Activated T-cell treated with anti-CD3 and anti-CD28 coated beads for 4 hours (primary cell): ENCODE measurements around the gene MESD.

Experiments
- DNase-seq: peaks from one replicate; pipeline ENCODE4 v3.0.0-alpha.2; 2020

Gene MESD

DNA sequence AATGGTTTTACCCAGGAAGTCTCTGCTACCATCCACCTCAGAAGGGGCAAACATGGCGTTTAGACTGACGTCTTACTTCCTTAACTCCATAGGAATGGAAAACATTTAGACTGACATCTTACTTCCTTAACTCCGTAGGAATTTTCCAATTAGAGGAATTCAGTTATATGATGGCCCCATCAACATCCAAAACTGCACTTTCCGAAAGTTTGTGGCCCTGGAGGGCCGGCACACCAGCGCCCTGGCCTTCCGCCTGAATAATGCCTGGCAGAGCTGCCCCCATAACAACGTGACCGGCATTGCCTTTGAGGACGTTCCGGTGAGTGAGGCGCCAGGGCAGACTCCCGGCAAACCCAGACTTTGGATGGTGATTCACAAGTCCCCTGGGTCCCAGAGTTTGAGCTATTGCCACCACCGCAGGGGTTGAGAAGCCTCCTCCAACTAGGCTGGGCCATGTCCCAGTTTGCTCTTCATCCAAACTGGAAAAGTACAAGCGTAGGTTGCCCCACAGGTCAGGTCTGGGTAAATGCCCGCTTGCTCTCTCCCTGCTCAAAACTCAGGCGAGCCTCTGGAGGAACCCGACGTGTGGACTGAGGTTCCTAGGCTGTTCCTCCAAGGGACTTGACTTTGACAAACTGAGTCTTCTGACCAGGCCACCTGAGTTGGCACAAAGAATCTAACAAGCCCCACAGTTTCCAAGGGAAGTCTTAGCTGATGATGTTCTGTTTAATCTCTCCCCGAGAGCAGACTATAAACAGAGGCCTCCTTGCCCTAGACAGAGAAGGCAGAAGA is 57.7 kb downstream of the MESD start:
- no peak for DNase-seq

DNA sequence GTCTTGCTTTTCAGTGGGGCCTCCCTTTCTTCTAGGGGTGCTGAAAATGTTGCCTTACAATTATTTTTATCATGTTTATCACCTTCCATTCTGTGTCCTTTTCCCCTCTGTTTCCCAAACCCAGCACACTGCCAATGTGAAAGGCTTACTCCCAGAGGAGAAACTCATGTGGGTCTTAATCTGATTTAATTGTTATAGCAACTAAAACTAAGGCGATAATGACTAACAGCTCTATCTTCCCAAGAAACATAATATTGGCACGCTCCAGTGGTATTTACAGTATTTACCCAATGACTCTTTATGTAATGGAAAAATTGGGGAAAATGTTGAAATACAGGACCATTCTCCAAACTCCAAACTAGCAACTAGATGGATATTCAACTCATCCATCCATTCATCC is 58.4 kb downstream of the MESD start:
- DNase-seq = no peak

DNA sequence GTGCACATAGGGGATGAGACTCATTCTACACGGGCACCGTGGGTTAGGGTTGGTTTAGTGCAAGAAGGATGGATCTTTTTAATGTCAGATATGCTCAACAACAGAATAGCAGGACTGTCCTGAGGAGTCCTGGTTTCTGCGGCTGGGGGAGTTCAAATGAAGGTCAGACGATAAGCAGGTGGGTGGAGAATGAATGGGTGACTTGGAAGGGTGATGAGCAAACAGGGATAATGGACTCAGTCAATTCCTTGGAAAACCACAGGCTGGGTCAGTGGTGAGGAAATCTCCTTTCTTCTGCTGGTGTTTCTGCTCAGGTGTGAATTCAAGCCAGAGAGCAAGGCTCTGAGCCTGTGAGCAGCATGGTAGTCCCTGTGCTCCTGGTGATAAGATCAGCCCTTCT is 59.9 kb downstream of the MESD start:
- DNase-seq = no peak

DNA sequence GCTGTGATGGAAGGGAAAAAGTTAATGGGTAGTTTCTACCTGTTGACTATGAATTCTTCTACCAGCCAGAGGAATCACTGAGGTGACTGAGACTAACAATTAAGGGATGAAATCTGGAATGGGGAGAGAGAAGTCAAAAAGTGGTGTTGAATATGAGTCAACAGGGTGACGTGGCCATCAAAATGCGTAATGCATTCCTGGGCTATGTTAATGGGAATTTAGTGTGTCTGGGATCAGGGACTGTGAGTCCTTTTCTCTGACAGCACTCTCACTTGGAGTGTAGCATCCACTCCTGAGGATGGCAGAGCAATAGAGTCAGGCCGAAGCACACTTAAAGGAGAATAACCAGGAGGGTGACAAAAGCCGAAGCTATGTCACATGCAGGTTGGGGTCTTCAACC is 60.4 kb downstream of the MESD start:
- DNase-seq = no peak

DNA sequence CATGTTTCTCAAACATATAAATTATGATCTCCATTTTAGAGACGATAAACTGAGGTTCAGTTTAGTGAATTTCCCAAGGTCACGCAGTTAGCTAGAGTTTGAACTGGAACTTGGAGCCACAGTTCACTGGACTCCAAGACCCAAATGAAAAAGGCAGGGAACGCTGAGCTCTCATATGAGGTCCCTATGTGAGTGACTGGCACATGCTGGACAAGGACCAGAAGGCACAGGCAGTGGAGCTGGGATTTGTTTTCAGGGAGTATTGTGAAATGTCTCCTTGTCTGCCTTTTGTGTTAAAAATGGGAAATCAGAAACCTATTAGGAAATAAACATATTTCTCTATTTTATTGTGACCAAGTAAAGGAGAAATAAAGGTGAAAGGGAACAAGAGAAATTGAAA is 63.5 kb downstream of the MESD start:
- DNase-seq = no peak

DNA sequence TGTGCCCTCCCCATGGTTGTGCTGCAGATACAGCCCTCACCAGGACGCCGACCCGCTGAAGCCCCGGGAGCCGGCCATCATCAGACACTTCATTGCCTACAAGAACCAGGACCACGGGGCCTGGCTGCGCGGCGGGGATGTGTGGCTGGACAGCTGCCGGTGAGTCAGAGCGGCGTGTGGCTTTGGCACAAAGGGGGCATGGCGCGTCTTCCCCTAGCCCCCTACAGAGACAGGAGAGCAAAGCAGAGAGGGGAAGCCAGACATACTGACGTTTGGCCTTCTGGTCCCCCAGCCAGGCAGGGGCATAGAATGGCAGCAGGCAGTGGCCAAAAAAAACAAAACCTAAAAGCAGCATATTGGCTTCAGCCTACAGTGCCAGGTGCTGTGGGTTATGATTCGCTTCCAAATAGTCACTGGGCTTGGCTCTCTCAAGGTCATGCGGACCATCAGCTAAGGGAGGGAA is 64.0 kb downstream of the MESD start:
- DNase-seq = no peak

DNA sequence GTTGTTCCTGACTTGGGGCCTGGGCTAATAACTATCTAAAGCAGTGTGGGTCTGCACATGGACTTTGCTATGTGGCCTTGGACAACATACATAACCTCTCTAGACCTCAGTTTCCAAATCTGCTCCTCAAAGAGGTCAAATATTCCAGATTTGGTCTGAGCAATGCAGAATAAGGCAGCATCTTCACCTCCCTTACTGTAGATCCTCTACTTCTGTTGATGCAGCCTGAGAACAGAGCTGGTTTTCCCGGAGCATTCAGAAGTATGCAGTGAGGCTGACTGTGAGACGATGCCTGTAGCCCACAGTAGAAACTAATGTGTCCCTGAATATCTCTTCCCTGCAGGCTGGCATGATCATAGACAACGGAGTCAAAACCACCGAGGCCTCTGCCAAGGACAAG is 65.3 kb downstream of the MESD start:
- no peak for DNase-seq

DNA sequence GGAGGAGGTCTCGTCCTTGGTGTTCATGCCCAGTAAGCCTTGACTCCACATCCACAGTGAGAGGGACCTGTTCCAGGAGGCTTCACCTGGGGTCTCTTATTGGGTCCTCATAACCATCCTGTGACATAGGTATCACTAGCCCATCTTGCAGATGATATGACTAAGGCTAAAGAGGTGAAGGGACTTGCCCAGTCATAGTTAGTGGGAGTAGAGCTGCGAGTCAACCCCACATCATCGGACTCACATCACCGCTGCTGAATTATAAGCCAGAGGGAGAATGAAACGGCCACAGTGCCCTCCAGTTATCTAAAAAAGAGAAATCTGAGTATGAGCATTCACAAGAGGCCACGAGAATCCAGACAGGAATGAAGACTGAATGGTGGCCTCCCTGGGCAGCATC is 66.0 kb downstream of the MESD start:
- DNase-seq = no peak

DNA sequence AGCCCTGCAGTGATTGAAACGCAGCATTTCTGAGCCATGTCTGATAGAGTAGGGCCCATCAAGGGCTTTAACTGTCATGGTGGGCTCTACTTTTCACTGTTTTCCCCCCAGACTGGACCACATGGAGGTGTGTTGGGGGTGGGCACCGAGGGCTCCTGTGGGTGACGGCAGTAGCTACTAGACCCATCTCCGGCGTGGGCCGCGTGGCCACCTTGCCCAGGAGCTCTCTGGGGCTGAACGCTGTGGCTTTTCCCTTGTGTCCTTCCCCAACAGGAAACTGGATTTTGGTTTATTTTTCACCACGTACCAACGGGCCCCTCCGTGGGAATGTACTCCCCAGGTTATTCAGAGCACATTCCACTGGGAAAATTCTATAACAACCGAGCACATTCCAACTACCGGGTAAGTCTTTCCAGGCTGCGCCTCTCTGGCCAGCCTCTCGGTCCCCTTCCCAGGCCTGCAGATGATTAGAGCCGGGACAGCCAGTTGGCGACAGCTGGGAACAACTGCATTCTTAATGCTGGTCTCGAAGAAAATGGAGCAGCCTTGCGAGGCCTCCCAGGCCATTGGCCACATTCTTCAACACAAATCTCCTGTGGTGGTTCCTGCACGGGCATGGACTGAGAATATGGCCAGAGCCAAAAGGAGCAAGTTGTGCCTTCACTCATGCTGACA is 67.7 kb downstream of the MESD start:
- DNase-seq = no peak

DNA sequence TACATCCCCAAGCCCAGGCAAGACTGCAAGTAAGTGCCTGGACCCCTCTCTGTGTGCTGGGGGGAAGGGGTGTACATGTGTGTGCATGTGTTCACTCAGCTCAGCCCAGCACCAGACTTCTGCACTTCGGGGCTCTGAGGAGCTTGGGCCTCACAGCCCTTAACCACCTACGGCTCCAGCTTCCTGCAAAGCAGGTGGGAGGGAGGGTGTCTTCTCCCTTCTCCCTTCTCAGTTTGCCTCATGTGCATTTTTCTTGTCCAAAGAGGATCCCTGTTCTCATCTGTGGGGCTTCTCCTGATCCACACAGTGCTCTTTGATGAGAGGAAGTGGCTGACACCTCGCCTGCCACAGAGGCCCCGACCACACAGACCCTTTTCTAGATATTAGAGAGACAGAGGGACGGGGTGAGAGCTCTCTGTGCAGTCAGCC is 69.3 kb downstream of the MESD start:
- DNase-seq = no peak

DNA sequence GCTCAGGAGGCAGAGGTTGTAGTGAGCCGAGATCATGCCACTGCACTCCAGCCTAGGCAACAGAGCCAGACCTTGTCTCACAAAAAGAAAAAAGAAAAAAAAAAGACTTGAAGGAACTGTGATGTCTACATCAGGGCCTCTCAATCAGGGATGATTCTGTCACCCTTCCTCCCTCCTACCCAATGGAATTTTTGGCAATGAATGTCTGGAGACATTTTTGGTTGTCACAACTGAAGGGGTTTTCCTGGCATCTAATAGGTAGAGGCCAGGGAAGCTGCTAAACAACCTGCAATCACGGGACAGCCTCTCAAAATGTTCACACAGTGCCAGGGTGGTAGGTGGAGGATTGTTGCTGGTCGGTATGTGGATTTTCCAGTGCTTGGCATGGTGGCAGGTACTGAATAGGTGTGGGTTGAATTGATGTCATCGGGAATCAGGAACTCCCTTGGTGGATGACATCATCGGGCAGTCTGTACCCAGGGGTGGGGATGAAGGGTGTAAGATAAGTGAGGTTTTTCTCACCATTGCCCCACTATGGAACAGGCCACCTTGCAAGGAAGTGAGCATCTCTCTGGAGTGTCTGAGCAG is 71.3 kb downstream of the MESD start:
- no peak for DNase-seq

DNA sequence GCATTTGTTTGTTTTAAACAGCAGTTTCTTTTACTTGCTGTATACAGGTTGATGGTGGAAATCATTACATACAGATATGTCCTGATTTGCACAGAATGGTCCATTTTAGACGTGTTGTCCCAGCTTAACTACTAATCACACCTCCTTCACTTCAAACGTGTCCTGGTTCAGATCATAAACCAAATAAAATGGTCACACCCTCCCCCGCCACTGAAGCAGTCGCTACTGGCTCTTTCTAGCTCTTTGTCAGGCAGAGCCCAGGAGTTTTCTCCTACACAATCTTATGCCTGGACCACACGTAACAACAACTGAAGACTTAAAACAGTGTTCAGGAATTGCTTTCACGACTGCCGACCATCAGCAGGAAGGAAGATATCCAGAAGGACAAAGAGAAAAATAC is 73.6 kb downstream of the MESD start:
- no peak for DNase-seq

DNA sequence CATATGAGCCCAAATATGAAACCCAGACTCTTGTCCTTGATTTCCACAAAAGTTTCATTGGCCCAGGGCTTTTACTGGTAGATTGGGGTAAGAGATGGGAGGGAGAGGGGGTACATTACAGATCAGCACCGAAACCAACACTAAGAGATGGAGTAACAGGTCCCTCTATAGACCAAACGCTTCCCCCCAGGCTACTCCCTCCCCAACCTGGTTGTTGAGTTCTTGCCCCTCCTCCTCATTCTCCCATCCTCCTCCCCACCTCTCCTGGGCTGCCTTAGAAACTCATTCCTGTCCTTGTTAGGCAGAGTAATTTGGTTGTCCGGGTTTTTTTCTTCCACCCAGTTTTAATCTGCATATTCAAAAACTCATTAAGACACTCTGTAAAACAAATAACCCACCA is 74.1 kb downstream of the MESD start:
- no peak for DNase-seq

DNA sequence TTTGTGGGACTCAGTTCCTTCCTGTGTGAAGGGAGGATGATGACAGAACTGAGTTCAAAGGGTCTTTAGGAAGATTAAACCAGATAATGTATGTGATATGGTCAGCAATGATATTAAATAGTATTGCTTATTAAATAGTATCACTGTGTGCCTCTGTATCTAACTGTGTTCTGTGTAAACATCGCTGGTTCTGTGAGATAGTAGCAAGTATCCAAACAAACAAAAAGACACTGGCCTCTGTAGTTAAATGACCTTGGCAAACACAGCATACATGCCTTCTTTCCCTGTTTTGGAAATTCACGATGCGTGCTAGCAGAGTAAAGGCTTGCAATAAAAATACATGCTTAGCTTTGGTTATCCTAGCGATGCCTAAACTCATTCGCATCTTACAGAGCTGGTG is 76.1 kb downstream of the MESD start:
- DNase-seq = no peak

DNA sequence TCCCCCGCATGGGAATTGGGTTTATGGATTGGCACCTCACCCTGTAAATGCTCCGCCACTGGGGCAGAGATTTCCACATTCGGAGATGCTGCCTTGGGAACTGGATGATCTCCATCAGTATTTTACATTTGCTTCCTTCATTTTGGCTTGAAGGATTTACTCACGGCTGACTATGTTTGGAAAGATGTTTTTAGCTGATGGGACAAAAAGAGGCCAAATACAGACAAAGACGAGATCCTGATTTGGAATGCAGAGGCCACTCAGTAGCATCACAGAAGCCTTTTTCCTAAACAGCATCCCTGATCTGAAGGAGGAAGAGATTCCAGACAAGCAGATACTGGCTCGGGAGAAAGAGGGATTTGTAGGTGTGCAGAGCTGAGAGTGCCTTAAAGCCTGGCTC is 76.9 kb downstream of the MESD start:
- no peak for DNase-seq

DNA sequence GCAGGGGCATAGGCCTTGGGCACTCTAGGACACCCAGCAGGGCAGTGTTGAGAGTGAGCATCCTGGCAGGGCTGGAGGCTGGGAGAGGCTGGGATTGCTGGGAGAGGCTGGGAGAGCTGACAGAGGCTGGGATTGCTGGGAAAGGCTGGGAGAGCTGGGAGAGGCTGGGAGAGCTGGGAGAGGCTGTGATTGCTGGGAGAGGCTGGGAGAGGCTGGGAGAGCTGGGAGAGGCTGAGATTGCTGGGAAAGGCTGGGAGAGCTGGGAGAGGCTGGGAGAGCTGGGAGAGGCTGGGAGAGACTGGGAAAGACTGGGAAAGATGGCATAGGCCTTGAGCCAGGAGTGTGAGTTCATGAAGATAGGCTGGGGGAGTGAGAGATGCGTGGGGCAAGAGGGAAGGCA is 77.8 kb downstream of the MESD start:
- no peak for DNase-seq

DNA sequence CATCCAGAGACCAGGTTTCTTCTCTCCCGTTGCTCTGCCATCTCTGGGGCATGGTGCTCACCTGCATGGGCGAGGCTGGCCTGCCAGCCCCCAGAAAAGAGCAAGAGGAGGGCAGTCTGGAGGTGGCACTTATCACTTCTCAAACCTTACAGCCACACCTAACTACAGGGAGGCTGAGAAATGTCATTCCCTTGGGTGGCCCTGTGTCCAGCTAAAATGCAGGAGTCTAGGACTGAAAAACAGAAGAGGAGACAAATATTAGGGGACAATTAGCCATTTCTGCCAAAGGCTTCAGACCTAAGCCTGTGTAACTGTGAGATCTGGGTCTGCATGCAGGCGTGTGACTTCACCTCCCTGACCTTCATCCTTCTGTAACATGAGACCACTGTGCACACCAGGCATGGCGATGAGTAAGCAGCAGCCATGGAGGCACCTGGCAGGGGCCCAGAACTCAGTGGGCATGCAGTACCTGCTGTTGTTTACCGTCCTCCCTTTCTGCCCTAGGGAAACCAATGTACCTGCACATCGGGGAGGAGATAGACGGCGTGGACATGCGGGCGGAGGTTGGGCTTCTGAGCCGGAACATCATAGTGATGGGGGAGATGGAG is 83.4 kb downstream of the MESD start:
- DNase-seq = no peak

DNA sequence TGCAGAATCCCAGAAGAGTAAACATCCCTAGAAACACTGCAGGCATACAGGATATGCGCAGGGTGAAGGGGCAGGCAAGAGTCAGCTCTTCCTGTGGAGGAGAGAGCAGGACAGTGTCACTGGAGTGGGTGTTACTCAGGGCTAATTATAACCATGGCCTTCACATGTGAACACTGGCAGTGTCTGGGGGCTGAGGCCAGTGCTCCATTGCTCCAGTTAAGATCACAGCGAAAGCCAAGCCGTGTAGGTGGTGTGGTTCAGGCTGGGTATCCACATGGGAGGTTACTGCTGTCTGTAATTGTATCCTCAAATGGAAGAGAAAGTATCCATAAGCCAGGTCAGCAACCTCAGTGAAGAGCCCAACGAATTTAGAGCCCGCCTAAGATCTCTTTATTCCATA is 84.6 kb downstream of the MESD start:
- DNase-seq = no peak

DNA sequence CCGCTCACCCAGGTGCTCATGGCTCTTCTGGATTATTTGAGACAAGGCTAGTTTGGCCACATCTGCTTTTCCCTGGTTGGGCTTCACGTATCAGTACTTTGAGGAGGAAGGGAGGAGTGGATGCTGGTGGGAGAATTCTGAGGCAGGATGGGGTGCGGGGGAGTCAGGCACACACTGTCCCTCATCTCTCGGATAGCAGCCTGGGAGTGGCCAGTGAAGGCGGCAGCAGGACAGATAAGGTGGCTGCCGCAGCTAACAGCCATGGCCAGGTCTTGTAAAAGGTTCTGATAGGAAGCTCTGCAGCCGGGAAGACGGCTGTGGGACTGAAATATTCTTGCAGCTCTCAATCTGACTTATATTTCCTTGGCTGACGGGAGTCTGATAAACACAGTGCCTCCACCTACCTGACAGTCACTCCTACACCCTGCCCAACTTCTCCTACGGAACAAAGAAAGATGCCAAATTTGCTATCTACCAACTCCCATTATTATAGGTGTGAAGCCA is 87.3 kb downstream of the MESD start:
- DNase-seq = no peak

DNA sequence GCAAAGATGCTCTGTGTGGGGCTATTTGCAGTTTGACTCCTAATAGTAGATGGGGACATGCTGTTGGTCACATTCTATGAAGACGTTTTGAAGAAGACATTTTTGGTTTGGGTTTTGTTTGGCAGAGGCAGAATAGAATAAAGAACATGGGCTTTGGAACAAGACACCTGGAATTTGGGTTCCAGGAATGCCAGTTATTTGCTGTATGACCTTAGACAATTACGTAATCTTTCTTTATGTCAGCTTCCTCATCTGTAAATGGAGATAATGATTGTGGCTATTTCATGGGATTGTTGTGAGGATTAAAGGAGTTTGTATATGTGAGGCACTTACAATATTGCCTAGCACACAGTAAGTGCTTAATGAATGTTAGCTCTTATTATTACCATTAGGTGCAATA is 91.6 kb downstream of the MESD start:
- no peak for DNase-seq
